ENCODE measurements around the gene POLR2H.
A peak's percentile ranks its signal among the peaks of the same experiment; 100 is the strongest.

Gene POLR2H

DNA sequence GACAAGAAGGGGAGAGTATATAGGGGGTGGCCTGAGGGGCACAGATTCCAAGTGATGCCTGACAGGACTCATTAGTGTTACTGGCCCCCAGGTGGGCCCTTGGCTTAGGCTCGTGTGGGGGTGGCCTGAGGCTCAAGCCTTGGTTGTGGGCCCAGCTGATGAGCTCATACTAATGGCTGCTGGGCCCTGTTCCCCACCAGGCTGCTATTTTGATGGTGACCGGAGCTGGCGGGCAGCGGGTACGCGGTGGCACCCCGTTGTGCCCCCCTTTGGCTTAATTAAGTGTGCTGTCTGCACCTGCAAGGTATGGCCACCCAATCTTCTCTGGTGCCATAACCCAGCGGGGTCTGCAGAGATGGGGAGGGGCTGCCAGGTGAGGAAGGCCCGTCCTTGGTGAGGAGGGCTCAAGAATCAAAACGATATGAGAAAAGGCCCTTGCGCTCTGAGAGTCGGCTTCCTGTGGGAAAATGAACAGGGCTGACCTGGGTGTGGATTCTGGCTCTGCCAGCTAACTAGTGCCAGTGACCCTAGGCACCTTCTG is 25.7 kb downstream of the POLR2H start:
- DNase-seq (ENCODE audit: low read depth in 3 of 3, low spot score in 1 of 3), result no peak

DNA sequence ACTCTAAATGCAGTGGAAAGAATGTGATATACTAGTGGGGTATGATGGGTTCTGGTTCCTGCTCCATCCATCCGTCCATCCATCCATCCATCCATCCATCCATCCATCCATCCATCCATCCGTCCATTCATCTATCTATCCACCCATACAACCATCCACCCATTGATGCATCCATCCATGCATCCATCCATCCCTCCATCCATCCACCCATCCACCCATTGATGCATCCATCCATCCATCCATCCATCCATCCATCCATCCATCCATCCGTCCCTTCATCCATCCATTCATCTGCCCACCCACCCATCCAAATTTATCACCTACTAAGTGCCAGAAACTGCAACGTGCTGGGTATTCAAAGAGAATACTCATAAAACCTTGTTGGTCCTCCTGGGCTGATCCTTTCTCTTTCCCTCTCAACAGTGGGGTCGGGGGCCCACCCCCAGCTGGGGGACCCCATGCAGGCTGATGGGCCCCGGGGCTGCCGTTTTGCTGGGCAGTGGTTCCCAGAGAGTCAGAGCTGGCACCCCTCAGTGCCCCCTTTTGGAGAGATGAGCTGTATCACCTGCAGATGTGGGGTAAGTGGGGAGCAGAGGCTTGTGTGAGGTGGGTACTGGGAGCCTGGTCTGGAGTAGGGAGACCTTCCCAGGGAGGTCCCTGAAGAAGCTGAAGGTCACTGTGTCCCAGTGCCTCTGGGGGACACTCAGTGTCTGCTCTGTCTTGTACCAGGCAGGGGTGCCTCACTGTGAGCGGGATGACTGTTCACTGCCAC is 26.8 kb downstream of the POLR2H start:
- DNase-seq (ENCODE audit: low read depth in 3 of 3, low spot score in 1 of 3), result no peak

DNA sequence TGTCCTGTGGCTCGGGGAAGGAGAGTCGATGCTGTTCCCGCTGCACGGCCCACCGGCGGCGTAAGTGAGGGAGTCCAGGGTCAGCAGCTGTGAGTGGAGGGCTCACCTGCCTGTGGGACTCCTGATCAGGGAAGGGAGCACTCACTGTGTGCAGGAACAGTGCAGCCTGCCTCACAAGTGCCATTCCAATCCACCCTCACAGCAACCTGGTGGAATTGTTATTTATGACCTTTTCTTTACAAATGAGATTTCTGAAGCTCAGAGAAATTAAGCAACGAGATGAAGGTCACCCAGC is 27.4 kb downstream of the POLR2H start:
- DNase-seq (ENCODE audit: low read depth in 3 of 3, low spot score in 1 of 3), result no peak

DNA sequence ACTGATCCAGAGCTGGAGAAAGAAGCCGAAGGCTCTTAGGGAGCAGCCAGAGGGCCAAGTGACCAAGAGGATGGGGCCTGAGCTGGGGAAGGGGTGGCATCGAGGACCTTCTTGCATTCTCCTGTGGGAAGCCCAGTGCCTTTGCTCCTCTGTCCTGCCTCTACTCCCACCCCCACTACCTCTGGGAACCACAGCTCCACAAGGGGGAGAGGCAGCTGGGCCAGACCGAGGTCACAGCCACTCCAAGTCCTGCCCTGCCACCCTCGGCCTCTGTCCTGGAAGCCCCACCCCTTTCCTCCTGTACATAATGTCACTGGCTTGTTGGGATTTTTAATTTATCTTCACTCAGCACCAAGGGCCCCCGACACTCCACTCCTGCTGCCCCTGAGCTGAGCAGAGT is 27.9 kb downstream of the POLR2H start:
- no peak for DNase-seq (ENCODE audit: low read depth in 3 of 3, low spot score in 1 of 3)

DNA sequence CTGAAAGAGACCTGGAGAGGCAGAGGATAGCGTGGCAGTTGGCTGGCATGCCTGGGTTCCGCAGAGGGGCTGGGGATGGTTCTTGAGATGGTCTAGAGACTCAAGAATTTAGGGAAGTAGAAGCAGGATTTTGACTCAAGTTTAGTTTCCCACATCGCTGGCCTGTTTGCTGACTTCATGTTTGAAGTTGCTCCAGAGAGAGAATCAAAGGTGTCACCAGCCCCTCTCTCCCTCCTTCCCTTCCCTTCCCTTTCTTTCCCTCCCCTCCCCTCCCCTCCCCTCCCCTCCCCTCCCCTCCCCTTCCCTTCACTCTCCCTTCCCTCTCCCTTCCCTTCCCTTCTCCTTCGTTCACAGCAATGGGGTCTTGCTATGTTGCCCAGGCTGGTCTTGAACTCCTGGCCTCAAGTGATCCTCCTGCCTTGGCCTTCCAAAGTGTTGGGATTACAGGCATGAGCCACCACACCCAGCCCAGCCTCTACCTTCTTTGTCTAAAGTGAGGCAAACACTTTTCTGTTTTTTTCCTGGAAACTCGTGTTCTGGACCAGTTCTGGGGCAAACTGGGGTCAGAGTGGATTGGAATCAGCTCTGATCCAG is 28.5 kb downstream of the POLR2H start:
- no peak for DNase-seq (ENCODE audit: low read depth in 3 of 3, low spot score in 1 of 3)

DNA sequence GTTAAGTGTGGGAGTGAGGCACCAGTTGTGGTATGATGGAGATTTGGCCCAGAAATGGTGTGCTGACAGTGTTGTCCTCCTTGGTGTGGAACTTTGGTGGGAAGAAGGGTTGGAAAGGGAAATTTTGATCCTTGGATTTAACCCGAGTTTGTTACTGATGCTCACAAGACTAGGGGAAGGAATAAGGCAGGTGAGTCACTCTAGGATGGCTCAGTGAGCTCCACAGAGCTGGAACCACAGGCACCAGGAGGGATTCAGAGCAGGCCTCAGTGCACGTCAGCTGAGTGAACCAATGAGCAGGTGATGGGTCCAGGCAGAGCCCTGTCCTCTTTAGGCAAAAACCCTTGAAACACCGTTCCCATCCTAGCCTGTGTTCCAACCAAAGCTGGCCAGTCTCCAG is 29.8 kb downstream of the POLR2H start:
- DNase-seq (ENCODE audit: low read depth in 3 of 3, low spot score in 1 of 3), result no peak

DNA sequence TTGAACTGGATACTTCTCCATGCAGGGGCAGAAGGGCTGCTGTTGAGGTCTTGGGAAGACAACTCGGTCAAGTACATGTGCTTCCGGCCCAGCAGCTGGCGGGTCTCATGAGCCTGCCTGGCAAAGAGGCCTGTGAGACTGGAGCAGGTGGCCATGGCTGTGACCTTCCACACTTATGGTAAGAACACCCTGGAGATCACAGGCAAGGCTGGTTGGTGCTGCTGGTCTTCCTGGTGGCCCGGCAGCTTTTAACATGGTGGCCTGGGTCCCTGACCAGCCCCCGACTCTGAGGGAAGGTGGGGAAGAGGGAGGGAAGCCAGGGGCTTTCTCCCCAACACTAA is 33.8 kb downstream of the POLR2H start:
- no peak for DNase-seq (ENCODE audit: low read depth in 3 of 3, low spot score in 1 of 3)

DNA sequence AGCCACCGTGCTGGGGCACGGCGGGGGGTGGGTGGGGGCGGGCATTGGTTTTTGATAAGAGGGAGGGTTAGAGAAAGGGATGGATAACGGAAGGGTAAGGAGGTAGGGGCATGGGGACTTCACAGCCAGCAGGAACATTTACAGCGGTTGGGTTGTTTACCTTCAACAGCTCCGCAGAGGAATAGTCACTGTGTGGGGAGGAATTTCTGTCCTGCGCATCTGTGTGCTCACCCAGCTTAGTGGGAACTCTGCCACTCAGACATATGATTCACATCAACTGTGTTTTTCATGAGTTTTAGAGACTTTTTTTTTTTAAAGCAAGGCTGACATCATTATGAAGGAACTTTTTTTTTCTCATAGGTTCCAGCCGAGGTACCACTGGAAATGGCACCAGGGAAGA is 37.9 kb downstream of the POLR2H start:
- DNase-seq (ENCODE audit: low read depth in 3 of 3, low spot score in 1 of 3), result no peak

DNA sequence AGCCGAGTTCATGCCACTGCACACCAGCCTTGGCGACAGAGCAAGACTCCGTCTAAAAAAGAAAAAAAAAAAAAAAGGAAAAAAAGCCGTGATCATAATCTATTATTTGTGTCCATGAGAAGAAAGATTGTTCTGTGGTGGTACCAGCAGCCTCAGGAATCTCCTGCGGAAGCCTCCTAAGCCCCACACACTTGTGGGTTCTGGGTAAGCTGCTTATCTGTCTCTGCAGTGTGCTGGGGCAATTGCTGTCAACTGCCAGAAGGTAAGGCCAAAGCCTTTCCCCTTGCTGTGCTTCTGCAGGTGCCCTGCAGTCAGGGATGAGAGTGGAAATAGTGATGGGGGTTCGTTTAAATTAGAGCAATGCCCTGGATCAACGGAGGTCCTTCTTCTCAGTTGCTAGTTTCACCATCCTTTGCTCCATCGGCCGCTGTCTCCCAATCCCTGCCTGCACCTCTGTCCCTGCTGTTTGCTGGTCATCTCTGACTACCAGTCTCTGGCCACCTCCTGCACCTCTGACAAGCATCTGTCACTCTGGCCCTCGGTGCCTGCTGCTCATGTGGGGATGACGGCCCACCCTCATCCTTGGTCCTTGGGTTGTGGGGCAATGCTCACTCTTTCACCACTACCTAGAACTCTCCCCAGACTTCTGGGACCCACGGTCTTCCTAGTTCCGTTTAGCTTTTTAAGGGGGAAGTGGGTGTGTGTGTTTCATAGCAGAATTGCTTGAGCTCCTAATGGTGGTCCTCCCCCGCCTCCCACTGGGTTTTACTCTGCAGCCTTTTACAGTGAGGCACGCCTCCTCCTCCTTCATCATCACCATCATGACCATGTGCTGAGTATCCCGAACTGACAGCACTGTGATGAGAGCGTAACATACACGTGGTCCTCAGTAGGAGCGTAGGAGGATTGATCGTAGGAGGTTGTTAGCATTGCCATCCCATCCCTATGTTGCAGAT is 43.8 kb downstream of the POLR2H start:
- DNase-seq (ENCODE audit: low read depth in 3 of 3, low spot score in 1 of 3), result no peak

DNA sequence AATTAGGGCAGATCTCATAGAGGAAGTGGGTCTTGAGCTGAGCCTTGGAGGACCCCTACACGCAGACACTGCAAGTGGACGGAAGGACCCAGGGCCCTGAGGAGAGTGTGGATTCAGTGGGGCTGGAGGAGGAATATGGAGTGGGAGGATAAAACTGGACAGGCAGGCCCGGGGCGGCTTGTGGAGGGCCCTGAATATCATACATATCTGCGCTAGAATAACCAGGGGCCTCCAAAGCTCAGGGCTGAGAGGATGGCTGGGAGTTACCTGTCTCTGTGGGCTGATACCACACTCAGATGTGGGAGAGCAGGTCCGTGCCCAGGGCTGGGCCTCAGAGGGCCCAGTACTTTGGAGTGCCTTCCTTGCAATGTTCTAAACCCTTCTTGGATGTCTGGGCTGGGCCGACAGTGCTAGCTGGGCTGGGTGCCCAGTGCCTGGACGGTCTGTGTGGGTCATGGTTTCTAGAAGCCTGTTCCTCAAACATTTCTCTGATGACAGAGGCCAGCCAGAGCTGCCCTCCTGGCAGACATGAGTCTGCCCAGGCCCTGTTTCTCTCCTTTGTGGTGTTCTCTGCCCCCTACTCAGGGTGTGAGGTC is 47.9 kb downstream of the POLR2H start:
- no peak for DNase-seq (ENCODE audit: low read depth in 3 of 3, low spot score in 1 of 3)

DNA sequence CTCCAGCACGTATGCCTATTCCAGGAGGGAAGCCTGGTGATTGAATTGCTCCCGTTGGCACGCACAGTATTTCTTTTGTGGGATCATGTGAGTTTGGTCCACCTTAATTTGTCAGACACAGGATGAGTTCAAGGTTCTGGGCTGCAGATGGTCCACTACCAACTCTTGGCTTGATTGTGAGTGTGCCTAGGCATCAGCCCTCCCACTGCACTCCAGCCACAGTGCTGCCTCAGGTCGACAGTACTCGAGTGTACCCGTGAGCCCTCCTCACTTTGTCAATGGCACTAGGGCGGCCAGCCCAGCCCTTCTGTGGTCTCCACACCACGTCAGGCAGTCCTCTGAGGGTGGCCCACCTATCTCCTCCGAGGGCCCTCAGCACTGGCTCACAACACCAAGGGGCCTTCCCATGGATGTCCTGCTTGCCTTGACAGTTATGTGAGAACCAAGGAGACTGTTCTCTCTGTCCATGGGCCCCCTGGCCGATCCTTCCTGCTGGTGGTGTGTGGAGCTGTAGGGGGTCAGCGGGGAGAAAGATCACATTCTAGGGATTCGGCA is 48.5 kb downstream of the POLR2H start:
- no peak for DNase-seq (ENCODE audit: low read depth in 3 of 3, low spot score in 1 of 3)

DNA sequence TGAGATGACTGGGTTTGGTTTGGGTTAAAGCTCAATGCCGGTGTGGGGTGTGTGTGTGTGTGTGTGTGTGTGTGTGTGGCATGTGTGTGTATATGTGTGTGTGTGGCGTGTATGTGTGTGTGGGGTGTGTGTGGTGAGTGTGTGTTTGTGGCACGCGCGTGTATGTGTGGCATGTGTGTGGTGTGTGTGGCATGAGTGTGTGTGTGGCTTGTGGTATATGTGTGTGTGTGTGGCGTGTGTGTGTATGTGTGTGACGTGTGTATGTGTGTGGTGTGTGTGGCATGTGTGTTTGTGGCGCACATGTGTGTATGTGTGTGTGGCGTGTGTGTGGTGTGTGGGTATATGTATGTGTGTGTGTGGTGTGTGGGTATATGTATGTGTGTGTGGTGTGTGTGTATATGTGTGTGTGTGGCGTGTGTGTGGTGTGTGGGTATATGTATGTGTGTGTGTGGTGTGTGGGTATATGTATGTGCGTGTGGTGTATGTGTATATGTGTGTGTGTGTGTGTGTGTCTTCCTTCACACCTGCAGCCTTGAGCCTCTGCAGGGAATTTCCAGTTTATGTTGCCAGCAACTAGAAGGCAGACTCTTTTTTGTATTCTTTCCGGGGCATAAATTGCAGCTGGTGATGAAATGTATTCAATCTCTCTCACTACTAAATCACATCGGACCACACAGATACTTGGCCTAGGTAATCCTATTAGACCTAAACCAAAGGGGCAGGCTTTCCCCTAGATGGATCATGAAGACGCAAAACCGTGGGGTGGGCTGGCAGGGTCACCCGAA is 53.1 kb downstream of the POLR2H start:
- DNase-seq (ENCODE audit: low read depth in 3 of 3, low spot score in 1 of 3), result no peak

DNA sequence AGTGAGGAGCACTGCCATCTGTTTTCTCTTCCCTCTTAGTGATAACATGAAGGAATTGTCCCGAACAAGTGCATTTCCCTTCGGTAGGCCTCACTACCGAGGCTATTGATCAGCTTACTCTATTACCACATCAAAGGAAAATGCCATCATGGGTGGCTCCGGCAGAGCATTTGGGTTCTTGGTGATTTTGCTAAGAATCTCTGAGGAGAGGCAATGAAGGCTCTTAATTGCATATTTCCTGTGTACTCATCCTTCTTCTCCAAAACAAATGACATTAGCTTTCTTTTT is 53.6 kb downstream of the POLR2H start:
- DNase-seq (ENCODE audit: low read depth in 3 of 3, low spot score in 1 of 3), result no peak

DNA sequence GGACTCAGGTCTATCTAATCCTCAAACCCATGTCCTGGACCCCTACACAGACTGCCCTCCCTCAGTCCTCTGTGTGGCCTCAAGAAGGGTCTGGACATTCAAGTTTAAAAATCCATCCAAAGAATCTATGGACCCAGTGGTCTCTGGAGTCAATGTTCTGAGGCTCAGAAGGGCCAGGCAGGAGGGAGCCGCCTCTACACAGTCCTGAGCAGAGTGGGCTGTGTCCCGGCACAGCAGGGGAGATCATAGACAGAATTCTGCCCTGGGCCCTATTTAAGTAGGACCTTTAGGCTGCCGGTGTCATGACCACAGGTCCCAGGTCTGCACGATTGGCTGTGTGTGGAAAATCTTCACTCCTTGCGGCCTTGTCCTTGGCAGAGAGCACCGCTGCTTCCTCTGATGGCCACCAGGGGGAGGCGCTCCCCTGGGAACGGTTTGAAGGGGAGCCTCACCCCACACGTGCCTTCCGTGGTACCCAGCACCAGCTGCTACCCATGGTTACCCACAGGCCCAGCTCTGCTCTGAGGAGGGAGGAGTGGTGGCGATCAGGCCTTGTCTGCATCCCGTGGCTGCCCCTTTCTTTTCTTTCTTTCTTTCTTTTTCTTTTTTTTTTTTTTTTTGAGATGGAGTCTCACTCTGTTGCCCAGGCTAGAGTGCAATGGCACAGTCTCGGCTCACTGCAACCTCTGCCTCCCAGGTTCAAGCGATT is 56.3 kb downstream of the POLR2H start:
- peak; percentile 3 to 58 (median 53) for DNase-seq (ENCODE audit: low read depth in 3 of 3, low spot score in 1 of 3)
